Stimulated activated CD4-positive, alpha-beta T cell treated with anti-CD3 and anti-CD28 coated beads, TNF-alpha, amount 100 ng/mL, for 4 hours (primary cell): ENCODE results near the gene FKBP1B.
"Not testable (repeated sequence)": the region's sequence is repeated elsewhere in the genome, so short reads cannot be mapped to it uniquely, and the experiment has no call there.

Source experiments
- DNase-seq, 3 experiments: peaks; one replicate each; pipeline ENCODE4 v3.0.0-alpha.2; 2020; ENCODE audit warnings: low read depth in 3 of 3

FKBP1B gene

DNA sequence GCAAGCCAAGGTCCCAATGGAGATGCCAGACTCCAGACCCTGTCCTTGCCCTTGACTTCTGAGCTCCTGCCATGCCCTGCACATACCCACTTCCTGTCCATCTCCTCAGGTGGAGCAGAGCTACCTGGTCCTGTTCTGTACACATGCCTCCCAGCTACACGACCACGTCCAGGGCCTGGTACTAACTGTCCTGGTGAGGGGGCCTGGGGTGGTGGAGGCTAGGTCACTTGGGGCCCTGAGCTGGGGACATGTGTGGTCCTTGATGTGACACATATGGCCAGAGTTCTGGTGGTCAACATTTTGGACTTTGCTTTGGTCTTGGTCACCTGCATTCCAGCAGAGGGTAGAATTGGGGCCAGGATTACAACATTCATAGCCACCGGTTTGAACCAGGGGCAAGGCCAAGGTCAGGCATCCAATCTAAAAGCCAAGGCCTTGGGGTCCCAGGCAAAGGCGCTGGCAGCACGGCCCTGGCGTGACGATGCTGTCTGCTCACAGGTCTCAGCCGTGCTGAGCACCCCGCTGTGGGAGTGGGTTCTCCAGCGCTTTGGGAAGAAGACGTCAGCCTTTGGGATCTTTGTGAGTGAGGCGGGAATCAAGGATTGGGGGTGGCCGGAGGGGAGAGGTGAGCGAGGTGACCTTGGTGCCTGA lies 27.1 kb upstream of the FKBP1B start:
- DNase-seq = no peak

DNA sequence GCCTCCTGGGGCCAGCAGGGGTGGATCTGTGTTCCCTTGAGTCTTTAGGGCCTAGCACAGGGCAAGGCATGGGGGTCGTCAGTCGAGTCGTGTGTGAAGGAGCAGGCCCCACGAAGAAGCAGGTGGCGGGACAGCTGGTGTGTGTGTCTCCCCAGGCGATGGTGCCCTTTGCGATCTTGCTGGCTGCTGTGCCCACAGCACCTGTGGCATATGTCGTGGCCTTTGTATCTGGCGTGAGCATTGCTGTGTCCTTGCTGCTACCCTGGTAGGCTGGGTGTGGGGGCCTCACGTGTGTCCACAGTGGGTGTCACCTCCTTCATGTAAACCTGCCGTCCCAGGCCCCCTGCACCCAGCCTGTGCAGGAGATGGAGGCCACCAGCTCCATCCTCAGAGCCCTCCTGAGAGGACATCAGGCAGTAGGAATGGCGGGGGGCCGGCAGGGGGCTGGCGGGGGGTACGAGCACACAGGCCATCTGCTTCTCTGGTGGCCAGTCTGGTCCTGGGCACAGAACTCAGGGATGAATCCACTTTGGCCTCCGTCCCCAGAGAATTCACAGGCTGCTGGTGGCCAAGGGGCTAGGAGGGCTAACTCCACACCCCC lies 26.5 kb upstream of the FKBP1B start:
- DNase-seq = no peak

DNA sequence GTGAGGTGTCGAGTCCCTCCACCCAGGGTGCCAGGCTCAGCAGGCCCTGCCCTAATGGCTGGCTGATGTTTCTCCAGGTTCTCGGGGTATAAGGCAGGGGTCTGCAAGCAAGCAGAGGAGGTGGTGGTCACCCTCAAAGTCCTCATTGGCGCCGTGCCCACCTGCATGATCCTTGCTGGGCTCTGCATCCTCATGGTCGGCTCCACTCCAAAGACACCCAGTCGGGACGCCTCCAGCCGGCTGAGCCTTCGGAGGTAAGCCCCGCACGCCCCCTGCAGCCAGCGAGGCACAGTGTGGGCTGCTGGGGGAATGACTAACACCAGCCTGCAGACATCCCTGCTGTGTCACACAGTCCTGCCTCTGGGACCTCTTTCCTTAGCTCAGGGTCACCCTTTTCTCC lies 25.5 kb upstream of the FKBP1B start:
- DNase-seq = no peak

DNA sequence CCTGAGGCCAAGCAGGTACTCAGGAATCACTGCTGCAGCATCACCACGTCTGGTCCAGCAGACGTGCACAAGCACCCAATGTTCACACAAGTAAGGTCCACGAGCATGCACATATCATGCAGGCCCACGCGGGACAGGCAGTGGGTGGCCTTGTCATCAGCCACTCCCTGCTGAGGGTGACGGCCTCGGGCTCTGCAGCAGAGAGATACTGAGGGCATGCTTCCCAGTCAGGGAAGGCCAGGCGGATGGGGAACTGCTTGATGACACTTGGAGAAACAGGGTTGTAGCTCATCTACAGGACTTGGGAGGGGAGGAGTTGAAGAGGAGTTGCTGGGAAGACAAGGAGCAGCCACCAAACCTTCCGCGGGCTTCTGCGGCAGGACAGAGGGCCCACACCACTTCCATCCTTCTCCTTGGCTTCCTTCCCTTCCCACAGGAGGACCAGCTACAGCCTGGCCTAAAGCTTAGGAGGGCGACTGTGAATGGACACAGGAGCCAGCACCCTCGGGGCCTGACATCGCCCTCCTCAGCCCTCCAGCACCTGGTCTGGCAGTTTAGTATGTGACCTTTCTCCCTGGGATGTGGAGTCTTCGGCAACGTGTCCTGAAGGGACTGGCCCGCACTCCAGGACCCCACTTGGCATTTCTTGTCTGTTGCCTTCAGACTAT lies 24.4 kb upstream of the FKBP1B start:
- DNase-seq = no peak

DNA sequence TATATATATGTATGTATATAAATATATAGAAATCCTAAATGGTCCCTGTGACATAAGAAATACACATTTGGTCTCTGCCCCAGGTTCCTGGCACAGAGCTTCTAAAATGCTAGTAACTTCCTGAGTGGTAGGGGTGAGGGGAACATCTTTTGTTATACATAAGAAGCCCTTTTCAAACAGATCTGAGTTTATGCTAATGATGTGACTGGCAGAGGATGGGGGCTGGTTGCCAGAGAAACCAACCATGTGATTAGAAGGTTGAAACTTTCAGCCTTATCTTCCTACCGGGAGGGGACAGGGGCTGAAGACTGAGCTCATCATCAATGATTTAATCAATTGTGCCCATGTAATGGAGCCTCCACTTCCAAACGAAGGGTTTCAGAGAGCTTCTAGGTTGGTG lies 23.3 kb upstream of the FKBP1B start:
- DNase-seq = no peak

DNA sequence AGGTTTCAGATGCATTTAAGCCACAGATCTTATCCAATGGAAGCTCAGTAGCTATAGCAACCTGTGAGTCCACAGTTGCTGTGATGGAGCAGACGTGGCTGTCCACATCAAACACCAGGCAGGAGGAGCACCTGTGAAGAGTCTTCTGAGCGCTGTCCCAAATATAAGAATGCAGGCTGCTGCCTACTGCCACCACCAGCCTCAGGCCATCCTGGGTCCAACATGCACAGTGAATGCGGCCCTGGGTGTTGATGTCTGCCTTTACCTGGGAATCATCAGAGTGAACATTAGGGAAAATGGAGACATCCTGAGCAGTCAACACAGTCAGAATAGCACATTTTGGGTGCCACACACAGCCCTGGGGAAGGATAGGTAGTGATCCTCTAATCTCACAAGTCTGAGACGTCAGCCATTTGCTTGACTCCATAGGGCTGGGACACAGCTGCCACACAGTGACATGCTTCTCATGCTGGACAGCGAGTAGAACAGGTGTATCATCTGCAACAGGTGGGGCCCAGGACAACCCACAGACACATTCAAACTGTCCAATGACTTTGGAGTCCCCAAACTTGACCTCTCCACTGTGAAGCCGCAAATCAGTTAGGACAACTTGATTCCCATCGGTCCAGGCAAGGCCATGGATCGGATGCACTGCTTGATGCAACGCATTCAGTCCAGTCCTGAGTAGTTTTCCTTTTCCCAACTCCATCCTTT lies 10.6 kb upstream of the FKBP1B start:
- DNase-seq = no peak

DNA sequence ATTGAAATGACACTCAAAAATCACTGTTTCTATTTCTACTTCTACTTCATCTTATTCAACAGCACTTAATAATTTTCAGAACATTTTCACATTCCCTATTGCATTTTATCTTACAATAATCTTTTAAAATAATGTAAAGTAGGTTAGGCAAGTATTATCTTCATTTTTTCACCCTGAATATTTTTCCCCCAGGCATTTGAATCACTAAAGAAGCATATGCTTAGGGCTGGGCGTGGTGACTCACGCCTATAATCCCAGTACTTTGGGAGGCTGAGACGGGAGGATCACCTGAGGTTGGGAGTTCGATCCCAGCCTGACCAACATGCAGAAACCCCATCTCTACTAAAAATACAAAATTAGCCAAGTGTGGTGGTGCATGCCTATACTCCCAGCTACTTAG lies 9.0 kb upstream of the FKBP1B start:
- no peak for DNase-seq

DNA sequence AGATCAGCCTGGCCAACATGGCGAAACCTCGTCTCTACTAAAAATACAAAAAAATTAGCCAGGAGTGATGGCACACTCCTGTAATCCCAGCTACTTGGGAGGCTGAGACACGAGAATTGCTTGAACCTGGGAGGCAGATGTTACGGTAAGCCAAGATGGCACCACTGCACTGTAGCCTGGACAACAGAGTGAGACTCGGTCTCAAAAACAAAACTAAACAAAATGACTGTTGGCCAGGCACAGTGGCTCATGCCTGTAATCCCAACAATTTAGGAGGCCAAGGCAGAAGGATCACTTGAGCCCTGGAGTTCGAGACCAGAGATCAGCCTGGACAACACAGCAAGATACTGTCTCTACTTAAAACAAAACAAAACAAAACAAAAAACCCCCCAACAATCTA lies 6.4 kb upstream of the FKBP1B start:
- not testable (repeated sequence) for DNase-seq

DNA sequence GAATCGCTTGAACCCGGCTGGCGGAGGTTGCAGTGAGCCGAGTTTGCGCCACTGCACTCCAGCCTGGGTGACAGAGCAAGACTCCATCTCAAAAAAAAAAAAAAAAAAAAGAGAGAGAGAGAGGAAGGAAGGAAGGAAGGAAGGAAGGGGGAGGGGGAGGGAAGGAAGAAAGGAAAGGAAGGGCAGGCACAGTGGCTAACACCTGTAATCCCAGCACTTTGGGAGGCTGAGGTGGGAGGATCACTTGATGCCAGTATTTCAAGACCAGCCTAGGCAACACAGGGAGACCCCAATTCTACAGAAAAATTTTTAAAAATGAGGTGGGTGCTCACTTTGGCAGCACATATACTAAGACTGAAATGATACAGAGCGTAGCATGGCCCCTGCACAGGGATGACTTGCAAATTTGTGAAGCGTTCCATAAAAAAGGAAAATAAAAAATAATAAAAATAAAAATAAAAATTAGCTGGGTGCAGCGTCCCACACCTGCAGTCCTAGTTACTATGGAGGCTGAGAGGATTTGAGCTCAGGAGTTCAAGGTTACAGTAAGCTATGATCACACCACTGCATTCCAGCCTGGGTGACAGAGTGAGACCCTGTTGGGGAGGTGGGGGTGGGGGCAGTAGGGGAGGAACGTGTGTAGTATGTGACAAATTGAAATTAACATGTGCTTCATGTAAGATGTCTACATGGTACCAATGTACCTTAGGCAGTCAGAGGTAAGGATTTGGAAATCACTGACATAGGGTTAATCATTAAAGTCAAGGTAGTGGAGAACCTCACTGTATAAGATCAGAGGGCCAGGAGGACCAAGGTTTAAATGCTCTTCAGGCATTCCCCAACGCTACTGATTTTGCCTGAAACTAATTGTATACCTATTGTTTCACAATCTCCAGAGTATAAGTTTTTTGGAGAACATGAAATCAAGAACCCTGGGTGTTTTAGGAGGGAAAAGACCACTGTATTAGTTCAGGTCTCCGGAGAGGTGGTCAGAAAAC lies 3.7 kb upstream of the FKBP1B start:
- no peak for DNase-seq

DNA sequence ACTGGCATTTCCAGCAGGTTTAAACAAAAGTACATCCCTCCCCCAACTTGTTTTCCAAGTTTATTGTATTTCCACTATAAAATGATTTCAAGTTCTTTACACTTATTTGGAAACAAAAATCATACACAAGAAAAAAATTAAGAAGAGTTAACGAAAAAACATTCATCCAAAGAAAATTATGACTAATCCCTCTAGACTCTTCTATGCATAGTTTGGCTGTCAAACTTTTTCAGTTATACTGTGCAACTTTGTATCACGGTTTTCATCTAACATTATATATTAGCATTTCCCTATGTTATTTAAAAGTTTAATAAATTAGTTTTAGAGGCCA lies 3.0 kb upstream of the FKBP1B start:
- DNase-seq = no peak

DNA sequence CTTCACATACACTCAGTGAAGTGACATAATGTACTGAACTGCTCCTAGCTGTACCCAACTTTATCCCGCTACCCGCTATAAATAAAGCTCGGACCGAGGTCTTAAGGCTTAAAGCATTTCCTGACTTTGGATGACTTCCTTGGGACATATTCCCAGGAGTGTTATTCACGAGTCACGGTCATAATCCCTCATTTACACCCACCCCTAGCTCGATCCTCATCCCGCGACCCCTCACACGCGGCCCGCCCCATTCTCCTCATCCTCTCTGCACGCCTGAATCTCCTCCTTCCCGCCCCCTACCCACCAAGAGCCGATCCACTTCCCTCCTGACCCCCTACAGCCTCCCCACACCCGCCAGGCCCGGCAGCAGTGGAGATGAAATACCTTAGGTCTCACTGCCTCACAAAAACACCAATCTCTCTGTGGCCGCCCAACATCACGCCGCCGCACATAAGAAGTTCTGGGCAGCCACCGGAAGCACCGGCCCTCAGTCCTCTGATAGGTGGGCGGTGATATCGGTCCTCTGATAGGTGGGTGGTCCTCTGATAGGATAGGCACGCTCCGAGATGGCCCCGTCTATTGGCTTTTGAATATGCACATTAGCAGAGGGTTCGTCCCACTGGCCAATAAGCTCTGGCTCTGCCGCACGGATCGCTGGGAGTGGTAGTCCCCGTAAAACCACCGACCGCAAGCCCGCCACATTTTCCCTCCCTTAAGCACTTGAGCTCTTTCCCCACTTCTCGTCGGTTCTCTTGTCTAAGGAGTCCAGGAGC lies 2.4 kb upstream of the FKBP1B start, which contains the start of gene WDCP:
TSS of gene WDCP (minus strand) at position 462 of the 773 bp plus-strand sequence. CDS start 7,897 bp downstream, outside the sequence.
- peak; percentile 67 to 88 (median 81) for DNase-seq

DNA sequence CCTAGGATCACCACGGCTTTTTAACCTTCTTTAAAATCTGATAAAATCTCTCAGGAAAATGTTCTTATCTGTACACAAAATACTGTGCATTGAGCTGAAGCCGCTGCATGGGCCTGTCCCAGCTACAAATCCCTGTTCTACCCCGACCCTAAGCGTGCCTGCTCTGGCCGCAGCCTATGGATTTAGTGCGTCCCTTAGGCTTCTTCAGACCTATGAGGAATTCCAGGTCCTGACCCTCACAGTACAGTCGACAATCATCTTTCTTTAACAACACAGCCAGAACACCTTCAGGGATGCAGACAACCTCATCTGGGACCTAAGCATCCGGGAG lies 1.9 kb upstream of the FKBP1B start:
- no peak for DNase-seq

DNA sequence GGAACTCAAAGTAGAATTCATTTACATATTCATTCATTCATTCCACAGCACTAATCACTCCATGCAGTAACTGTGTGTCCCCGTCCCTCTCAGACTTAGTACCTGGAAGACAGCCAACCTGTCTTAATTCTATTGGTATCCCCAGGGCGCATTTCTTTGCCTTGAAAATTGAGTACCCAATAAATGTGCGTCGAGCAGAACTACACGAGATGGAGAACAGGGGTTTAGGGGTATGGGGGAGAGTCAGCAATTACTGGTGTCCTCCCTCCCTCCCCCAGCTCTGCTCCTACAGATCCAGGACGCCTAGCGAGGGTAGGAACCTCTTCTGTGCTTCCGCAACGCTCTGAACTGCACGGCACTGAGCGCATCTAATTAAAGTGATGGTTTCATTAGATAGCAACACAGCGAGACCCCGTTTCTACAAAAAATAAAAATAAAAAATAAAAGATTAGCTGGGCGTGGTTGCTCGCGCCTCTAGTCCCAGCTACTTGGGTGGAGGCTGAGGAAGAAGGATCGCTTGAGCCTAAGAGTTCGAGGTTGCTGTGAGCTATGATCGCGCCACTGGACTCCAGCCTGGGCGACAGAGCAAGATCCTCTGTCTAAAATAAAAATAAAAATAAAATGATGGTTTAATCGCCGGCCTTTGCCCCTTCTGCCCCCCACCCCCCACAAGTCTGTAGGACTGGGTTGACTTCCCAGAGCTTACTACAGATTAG lies 614 bp upstream of the FKBP1B start:
- DNase-seq = no peak

DNA sequence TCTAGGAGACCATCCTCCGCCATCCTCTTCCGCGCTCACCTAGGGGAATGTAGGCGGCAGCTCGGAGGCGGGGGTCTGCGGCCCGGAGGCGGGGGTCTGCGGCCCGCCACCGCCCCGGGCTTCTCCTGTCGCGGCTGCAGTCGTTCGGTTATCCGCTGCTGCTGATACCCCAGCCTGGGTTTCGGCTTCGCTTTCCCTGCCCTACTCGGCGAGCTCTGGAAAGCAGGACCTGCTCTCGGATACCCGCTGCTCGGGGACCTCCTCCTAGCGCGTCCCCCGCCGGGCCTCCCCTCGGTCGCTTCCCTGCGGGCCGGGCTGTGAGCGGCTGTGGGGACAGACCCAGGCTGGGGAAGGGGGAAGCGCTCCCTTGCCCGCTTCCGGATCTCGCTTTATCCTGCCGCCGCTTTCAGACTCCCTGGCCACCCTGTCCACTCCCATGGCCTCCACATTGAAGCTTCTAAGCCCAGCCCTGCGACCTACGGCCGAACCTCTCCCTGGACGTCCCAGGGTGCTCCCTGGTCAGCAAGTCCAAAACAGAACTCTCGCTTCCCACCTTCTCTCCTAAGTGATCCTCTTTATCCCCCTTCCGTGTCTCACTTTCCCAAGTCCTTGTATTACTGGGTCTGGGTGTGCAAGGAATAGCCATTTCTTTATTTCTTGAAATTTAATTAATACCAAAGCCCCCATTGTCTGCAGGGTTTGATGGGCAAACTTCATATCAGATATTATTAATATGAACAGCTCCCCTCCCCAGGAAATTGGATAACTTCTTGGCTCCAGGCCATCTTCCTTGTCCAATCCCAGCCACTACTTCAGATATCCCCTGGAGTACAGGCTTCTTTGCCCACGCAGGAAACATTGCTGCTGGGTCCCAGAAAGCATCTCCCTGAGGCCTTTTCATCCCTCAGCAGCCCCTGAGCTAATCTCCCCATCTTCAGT lies 769 bp downstream of the FKBP1B start:
- DNase-seq = no peak

DNA sequence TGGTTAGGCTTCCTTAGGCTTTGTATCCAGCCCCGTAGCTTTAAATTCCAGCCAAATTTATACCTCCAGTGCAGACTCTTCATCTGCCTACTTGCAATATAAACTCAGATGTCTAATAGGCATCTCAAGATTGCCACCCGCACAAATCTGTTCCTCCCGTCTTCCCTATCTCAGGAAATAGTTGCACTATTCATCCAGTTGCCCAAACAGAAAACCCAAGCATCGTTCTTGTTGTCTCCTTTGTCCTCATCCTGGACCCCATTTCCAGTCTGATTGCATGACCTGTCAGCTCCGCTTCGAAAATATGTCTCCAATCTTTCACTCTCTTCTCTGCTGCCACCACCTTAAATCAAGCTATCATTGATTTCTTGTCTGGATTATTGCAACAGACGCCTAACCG lies 2.3 kb downstream of the FKBP1B start:
- DNase-seq = no peak

DNA sequence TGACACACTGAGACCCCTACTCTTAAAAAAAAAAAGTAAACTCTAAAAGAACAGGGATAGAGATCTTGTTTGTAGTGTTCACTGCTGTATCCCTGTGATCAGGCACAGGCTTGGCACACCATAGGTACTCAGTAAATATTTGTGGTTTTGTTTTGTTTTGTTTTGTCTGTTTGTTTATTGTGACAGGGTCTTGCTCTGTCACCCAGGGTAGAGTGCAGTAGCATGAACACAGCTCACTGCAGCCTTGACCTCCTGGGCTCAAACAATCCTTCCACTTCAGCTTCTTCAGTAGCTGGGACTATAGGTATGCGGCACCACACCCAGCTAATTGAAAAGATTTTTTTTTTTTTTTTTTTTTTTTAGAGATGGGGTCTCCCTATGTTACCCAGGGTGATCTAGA lies 3.4 kb downstream of the FKBP1B start:
- no peak for DNase-seq

DNA sequence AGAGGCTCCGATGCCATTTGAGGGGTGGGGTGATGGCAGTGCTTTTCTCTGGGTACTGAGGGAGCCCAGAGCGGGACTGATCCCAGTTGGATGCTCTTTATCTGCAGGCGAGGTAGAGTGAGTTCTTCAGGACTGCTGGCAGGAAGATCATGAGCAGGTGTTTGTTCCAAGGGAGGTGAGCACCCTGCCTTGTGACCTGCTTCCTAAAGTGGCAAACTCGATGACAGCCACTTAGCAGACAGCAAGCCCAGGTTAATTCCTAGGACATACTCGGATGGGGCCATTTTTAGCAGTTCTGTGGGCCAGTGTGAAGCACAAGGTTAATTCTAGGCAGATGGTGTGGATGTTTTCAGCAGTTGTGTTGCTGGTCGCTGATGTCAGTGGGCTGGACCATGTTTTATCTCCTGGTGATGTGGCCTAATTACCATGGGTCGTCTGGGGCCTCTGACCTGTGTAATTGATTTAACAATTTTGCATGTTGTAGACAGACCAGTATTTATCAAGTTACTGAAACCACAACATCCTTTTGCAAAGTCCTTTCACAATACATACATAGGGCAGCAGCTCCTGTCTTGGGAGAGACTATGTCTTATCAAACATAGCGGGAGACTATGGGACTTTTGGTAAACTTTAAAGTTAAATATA lies 4.9 kb downstream of the FKBP1B start:
- no peak for DNase-seq

DNA sequence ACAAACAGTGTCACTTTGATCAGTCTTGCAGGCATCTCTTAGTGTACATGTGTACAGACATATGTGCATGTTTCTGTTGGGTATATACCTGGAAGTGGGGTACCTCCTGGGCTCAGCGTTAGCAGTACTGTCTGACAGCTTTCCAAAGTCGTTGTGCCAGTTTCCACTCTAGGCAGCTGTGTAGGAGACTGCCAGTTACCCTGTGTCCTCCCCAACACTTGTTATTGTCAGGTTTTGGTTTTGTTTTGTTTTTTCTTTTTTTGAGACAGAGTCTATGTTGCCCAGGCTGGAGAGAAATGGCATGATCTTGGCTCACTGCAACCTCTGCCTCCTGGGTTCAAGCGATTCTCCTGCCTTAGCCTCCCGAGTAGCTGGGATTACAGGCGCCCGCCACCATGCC lies 6.2 kb downstream of the FKBP1B start:
- no peak for DNase-seq
